GM18502 (cell line): ENCODE results near the gene HPSE2.
"Not testable (repeated sequence)": the region's sequence is repeated elsewhere in the genome, so short reads cannot be mapped to it uniquely, and the experiment has no call there.

Experiments used
- ATAC-seq: cut with Tn5 transposase; IDR thresholded peaks from one replicate; pipeline ENCODE4 v1.9.1; 2021; ENCODE audit warnings: mild to moderate bottlenecking; ENCODE audit not compliant: unreplicated experiment, poor library complexity

Gene HPSE2

DNA sequence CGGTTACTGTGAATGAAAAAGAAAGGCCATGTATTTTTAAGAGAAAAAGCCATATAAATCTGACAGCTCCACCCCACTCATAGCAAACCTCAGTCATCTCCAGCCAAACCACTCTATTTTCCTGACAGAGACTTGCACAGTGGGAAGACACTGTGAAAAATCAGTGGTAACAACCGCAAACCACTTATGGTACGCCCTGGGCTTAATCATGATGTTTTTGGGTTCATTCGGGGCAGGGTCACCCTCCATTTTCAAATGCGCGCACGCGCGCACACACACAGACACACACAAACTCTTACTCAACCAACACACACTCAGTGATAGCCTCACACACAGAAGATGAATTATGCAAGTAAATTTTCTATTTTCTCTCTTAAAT lies 706.9 kb downstream of the HPSE2 start:
- ATAC-seq, result no peak

DNA sequence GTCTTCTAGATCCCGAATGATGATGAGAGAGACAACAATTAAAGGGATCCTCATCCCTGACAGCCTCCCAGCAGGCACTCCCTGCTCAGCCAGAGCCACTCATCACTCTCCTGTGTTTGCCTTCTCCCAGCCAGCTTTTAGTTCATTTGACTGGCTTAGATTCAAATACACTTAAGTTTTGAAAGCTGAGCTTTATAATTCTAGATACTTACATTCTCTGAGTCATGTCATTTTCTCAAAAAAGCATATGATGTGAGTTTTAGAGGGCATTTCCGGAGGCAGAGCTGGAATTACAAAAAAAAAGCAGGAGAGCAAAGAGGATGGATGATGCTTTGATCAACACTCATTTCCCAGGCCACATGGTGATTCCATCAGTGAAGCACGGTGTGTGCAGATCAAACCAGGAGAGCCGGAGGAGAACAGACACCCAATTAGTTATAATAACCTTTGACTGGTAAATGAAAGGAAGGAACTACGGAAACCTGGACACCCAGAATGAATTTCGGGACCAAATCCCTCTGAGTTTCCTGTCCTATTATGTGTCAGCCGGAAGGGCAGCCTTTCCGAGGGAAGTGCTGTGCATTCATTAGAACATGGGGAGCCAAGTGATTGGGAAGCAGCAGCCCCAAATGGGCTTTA lies 707.4 kb downstream of the HPSE2 start:
- ATAC-seq, result no peak

DNA sequence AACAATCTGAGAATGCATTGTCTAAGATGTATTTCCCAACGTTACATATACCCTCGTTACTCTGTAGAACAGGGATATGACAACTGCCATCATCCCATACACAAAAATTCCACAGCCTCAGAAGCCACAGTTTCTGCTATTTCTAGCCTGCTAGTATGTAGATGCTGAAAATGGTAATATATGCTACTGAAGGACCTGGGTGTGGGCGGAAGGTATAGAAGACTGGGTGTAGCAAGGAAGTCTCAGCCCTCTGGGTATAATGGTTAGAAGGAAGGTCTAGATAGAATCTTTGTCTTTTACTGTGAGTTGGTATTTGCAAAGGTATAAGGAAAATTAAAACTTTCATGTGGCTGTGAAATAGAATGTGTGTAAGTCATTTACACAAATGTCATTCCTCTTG lies 709.7 kb downstream of the HPSE2 start:
- ATAC-seq, result no peak

DNA sequence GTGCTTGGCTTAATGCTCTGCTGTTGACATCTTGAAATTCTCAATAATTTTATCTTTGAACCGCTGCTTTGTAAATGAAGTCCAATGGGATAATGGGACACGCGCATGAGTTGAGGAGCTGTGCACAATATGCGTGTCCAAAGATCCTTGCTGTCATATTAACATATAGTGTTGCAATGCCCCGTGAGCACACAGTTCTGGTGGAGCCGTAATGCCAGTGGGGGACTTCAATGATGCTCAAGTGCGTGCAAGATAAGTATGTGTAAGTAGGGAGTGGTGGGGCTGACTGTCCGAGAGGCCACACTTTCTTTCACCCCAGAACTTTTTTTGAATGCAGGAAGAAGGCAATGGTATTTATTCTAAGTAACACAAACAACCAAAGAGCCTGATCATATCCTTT lies 711.5 kb downstream of the HPSE2 start:
- ATAC-seq, result no peak

DNA sequence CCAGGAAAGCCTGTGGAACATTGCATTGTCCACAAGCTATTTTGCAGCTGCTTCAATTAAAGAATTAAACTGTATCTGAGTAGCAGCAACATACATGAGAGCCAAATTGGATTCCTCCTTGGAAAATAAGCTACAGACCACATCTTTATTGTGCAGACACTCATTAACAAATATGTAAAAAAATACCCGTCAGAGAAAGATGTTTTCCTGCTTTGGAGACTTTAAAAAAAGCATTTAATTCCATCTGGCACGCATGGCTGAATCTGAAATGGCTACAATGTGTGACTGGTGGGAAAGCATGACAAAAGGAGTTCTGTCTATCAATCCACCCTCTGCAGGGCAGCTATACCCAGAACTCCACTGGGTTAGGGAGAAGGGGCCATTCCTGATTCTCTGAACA lies 715.8 kb downstream of the HPSE2 start:
- no peak for ATAC-seq

- no peak for ATAC-seq
Measured at GRCh38 chr10:98517672-98518071, 718.0 kb downstream of the HPSE2 start.

- no peak for ATAC-seq
Measured at GRCh38 chr10:98516352-98516751, 719.3 kb downstream of the HPSE2 start.

DNA sequence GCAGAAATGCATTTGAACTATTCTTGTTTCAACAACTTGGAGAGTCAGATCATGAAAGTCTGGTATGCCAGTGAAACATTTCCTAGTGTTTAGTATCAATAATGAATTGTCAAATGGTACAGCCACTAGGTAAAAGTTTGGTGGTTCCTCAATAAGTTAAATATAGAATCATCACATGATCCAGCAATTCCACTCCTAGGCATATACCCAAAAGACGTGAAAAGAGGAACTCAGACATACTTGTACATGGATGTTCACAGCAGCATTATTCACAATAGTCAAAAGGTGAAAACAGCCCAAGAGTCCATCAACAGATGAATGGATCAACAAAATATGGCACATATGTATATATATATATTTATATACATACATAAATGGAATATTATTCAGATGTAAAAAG lies 721.9 kb downstream of the HPSE2 start:
- ATAC-seq, result no peak

- no peak for ATAC-seq
Measured at GRCh38 chr10:98511876-98512275, 723.8 kb downstream of the HPSE2 start.

DNA sequence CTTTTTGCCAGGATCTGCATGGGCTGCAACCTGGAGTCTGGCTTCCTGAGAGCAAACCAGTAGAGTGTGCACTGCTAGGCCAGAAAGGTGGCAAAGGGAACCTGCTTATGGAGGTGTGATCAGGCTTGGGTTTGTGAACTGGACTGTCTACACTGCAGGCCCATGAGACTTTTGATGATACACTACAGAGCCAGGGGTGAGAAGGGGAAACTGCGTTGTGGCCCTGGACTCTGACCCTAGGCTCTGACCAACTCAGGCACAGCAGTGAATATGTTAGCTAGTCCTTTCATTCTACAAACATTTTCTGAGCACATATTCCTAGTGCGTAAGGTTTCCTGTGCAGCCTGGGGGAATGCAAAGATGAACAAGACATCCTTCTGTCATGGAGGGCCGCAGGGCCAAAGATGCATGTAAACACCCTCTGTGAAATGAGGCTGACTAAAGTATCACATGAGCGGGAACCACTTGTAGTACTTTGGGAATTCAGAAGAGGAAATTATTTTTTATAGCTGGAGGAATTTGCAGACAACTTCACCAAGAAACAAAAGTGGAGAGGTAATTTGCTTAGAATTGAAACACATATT lies 725.1 kb downstream of the HPSE2 start:
- ATAC-seq, result no peak

GRCh38 chr10:98509745-98510144 lies 725.9 kb downstream of the HPSE2 start:
- no peak for ATAC-seq

DNA sequence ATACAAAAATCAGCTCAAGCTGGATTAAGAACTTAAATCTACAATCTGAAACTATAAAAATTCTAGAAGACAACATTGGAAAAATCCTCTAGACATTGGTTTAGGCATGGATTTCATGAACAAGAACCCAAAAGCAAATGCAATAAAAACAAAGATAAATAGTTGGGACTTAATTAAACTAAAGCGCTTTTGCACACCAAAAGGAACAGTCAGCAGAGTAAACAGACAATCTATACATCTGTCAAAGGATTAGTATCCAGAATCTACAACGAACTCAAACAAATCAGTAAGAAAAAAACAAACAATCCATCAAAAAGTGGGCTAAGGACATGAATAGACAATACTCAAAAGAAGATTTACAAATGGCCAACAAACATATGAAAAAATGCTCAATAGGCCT lies 733.1 kb downstream of the HPSE2 start:
- ATAC-seq, result not testable (repeated sequence)

DNA sequence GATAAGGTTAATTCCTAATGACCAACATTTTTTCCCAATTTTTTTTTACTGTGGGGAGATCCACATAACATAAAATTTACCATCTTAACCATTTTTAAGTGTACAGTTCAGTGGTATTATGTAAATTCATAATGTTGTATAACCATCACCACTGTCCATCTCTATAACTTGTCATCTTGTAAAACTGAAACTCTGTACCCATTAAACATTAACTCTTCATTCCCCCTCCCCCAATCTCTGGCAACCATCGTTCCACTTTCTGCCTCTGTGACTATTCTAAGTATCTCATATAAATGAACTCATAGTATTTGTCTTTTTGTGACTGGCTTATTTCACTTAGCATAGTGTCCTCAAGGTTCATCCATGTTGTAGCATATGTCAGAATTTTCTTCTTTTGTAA lies 742.9 kb downstream of the HPSE2 start:
- no peak for ATAC-seq

GRCh38 chr10:98489561-98490481 lies 745.8 kb downstream of the HPSE2 start:
- no peak for ATAC-seq

GRCh38 chr10:98488669-98489430 lies 746.8 kb downstream of the HPSE2 start:
- ATAC-seq, result no peak

DNA sequence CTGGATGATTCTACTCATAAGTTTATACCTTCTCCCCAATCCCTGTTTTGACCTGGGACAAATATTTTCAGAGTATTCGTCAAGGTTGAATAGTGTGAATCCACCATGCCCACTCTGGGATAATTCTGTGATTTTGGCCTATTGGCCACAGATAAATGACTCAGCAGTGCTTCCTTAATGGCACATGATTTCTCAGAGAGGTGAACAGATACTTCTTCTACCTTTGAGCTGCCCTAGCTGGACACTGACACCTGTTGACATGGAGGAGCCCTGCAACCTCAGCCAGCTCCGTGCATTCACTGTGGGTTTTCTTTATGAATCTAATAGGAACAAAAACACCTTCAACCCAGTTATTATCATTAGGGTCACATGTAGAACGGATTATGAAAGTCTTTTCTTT lies 748.0 kb downstream of the HPSE2 start:
- no peak for ATAC-seq

GRCh38 chr10:98486421-98486820 lies 749.2 kb downstream of the HPSE2 start:
- no peak for ATAC-seq

- no peak for ATAC-seq
Measured at GRCh38 chr10:98485959-98486358, 749.7 kb downstream of the HPSE2 start.

GRCh38 chr10:98483658-98484057 lies 752.0 kb downstream of the HPSE2 start:
- ATAC-seq, result no peak

- no peak for ATAC-seq
Measured at GRCh38 chr10:98482096-98482495, 753.6 kb downstream of the HPSE2 start.
